Keratinocyte (primary cell): ENCODE data around the gene RIN3.

ENCODE experiments used
- CTCF ChIP-seq, 3 experiments: IDR thresholded peaks in 1 of 3; conservative IDR thresholded peaks in 1 of 3; optimal IDR thresholded peaks in 1 of 3; 2 replicates in 2 of 3; 3 replicates in 1 of 3; pipeline versions ENCODE3 to v1.5.1; 2011; ENCODE audit warnings: low read length in 3 of 3, mild to moderate bottlenecking in 3 of 3, moderate library complexity in 2 of 3, control low read depth in 1 of 3, inconsistent platforms in 1 of 3; ENCODE audit not compliant: insufficient read depth in 2 of 3; ENCODE audit errors: extremely low read depth in 1 of 3
- EZH2 ChIP-seq: IDR thresholded peaks from one replicate; pipeline ENCODE4 v1.6.1; 2012; ENCODE audit warnings: inconsistent platforms, mild to moderate bottlenecking, low read length, moderate library complexity

GRCh38 chr14:92524602-92525185 is 11.1 kb downstream of the RIN3 start:
- no peak for TF ChIP-seq CTCF (optimal IDR thresholded peaks at IDR 0.05 in 1 of 3, IDR thresholded peaks at IDR 0.05 in 1 of 3, conservative IDR thresholded peaks at IDR 0.05 in 1 of 3; ENCODE audit: extremely low read depth in 1 of 3, insufficient read depth in 2 of 3, low read length in 3 of 3)
- TF ChIP-seq EZH2, result no peak
